Measurements from ENCODE around the gene IQSEC1.

DNA sequence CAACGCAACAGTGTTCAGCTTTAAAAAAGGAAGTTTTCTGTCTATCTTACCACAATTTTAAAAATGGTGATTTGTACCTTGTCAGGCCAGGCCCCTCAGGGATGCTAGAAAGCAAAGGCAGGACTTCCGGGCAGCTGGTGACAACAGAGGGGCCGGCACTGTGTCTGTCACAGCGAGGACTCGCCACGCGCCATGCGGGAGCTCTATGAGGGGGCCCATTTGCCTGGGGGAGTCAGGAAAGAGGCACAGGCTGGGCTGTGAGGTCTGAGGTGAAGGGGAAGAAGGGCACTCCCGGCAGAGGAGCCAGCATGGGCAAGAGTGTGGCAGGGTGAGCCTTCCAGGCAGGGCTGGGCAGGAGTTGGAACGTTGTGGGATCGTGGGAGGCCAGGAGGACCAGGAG is 7.0 kb downstream of the IQSEC1 start:
- no peak for TF ChIP-seq EZH2 (IDR thresholded peaks at IDR 0.05; ENCODE audit: borderline replicate concordance)
- TF ChIP-seq, protein P1, sequence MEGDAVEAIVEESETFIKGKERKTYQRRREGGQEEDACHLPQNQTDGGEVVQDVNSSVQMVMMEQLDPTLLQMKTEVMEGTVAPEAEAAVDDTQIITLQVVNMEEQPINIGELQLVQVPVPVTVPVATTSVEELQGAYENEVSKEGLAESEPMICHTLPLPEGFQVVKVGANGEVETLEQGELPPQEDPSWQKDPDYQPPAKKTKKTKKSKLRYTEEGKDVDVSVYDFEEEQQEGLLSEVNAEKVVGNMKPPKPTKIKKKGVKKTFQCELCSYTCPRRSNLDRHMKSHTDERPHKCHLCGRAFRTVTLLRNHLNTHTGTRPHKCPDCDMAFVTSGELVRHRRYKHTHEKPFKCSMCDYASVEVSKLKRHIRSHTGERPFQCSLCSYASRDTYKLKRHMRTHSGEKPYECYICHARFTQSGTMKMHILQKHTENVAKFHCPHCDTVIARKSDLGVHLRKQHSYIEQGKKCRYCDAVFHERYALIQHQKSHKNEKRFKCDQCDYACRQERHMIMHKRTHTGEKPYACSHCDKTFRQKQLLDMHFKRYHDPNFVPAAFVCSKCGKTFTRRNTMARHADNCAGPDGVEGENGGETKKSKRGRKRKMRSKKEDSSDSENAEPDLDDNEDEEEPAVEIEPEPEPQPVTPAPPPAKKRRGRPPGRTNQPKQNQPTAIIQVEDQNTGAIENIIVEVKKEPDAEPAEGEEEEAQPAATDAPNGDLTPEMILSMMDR (IDR thresholded peaks at IDR 0.05; ENCODE audit: poor library complexity): no peak
- no peak for TF ChIP-seq EZH2phosphoT487 (IDR thresholded peaks at IDR 0.05; ENCODE audit: low read depth, severe bottlenecking, unreplicated experiment)

Data from hepatocyte (in vitro differentiated cells).